ENCODE results near the gene RELT. TPM values are rescaled to one million over a fixed set of nuclear protein-coding genes. Genes with fewer than 3 reads are reported as not detected.

Gene RELT
- total RNA-seq, 1 experiment from 2014 or later, result 7.8 TPM

DNA sequence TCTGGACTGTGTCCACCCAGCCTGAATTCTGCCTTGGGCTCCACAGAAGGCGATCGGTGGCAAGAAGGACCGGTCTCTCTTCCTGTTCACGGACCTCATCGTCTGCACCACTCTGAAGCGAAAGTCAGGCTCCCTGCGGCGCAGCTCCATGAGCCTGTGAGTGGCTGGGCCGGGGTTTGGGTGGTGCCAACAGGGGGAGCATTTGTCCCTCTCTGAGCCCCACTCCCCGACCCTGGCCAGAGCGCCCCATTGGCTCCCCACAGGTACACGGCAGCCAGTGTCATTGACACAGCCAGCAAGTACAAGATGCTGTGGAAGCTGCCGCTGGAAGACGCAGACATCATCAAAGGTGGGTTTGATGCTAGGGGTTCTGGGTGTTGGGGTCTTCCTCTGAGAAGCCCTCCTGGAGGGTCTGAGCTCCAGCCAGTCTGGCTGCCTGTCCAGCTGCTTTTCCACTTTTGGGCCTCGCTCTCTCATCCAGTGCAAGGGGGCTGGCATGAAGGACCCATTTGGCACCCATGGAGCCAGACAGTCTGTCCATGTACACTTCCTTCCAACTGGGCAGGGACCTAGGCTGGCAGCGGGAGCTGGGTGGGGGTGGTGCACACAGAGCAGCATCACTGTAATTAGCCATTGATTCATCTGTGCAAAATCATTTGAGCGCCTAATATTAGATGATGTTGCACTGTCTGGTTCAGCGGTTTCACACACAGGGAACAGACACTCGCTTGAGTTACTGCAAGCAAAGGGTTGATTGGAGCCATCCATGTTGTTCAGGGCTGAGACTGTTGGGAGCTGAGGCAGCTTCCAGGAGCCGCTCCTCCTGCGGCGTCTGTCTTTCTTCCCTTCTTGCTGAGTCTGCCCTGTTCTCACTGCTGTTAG is 19.0 kb upstream of the RELT start:
- 0 out of 2 replicates have a peak, but pooled peaks cover 4% of the 10 kb centered on the region for H3K36me3 ChIP-seq (ENCODE audit: low read depth)
- no peaks in the 10 kb centered on the region for H3K79me2 ChIP-seq (ENCODE audit: low read depth)
- H3K9me2 ChIP-seq (ENCODE audit: insufficient read depth), result no peaks in the 10 kb centered on the region
- H3F3A ChIP-seq (ENCODE audit: insufficient read depth, low read depth), result no peaks in the 10 kb centered on the region
- H2AFZ ChIP-seq, result no peak overlapping the region
- BruUV-seq (replicated peaks), result no TSS peak
- ChIA-PET POLR2A (ENCODE audit: unreplicated experiment) (no interaction called here), CTCF (no interaction called here)
- intact Hi-C loops (cut with micrococcal nuclease; ENCODE audit: unreplicated experiment), result no loop called here
- H3K4me2 ChIP-seq, result no peak overlapping the region
- TF ChIP-seq EZH2 (IDR thresholded peaks at IDR 0.05; ENCODE audit: low read depth), result no peak
- TF ChIP-seq, protein P1, sequence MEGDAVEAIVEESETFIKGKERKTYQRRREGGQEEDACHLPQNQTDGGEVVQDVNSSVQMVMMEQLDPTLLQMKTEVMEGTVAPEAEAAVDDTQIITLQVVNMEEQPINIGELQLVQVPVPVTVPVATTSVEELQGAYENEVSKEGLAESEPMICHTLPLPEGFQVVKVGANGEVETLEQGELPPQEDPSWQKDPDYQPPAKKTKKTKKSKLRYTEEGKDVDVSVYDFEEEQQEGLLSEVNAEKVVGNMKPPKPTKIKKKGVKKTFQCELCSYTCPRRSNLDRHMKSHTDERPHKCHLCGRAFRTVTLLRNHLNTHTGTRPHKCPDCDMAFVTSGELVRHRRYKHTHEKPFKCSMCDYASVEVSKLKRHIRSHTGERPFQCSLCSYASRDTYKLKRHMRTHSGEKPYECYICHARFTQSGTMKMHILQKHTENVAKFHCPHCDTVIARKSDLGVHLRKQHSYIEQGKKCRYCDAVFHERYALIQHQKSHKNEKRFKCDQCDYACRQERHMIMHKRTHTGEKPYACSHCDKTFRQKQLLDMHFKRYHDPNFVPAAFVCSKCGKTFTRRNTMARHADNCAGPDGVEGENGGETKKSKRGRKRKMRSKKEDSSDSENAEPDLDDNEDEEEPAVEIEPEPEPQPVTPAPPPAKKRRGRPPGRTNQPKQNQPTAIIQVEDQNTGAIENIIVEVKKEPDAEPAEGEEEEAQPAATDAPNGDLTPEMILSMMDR (conservative IDR thresholded peaks at IDR 0.05), result no peak
- no peak overlapping the region for H3K4me3 ChIP-seq
- H4K20me1 ChIP-seq (ENCODE audit: insufficient read depth), result no peaks in the 10 kb centered on the region
- H3K27me3 ChIP-seq (ENCODE audit: insufficient read depth, low read depth), result no peaks in the 10 kb centered on the region
- H3K27ac ChIP-seq, result no peak overlapping the region
- no peaks in the 10 kb centered on the region for H3K4me1 ChIP-seq (replicated peaks; ENCODE audit: insufficient read depth)
- DNase-seq, result no peak
- no peaks in the 10 kb centered on the region for H3K9me3 ChIP-seq (ENCODE audit: insufficient read depth, low read depth)

DNA sequence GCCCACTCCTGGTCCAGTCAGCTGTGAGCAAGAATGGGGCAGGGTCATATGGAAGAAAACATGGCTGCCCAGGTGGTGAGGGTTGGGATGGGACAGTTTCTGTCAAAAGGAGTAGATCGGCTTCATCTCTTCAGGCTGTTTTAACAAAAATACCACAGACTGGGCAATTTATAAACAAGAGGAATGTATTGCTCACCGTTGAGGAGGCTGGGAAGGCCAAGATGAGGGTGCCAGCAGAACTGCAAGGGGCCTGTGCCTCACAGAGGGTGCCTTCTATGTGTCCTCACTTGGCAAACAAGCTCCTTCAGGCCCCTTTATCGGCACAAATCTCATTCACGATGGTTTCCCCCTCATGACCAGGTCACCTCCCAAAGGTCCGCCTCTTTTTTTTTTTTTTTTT is 18.1 kb upstream of the RELT start:
- Histone ChIP-seq H3F3A (ENCODE audit: insufficient read depth, low read depth) (no peaks in the 10 kb centered on the region), H4K20me1 (ENCODE audit: insufficient read depth) (no peaks in the 10 kb centered on the region), H2AFZ (no peak overlapping the region), H3K4me3 (no peak overlapping the region), H3K36me3 (ENCODE audit: low read depth) (0 out of 2 replicates have a peak, but pooled peaks cover 4% of the 10 kb centered on the region), H3K79me2 (ENCODE audit: low read depth) (no peaks in the 10 kb centered on the region), H3K4me1 (replicated peaks; ENCODE audit: insufficient read depth) (no peaks in the 10 kb centered on the region), H3K27ac (no peak overlapping the region), H3K4me2 (no peak overlapping the region), H3K9me3 (ENCODE audit: insufficient read depth, low read depth) (no peaks in the 10 kb centered on the region), H3K27me3 (ENCODE audit: insufficient read depth, low read depth) (no peaks in the 10 kb centered on the region), H3K9me2 (ENCODE audit: insufficient read depth) (no peaks in the 10 kb centered on the region)
- ChIA-PET POLR2A (ENCODE audit: unreplicated experiment) (no interaction called here), CTCF (interaction anchor here (0.6 kb wide), 1 partner anchor 532 kb away, joined by 3 read pairs; no protein-coding TSS in a partner anchor)
- intact Hi-C loops (cut with micrococcal nuclease; ENCODE audit: unreplicated experiment), result no loop called here
- DNase-seq, result no peak
- TF ChIP-seq, protein P1 (conservative IDR thresholded peaks at IDR 0.05), result no peak
- no peak for TF ChIP-seq EZH2 (IDR thresholded peaks at IDR 0.05; ENCODE audit: low read depth)
- no TSS peak for BruUV-seq (replicated peaks)

DNA sequence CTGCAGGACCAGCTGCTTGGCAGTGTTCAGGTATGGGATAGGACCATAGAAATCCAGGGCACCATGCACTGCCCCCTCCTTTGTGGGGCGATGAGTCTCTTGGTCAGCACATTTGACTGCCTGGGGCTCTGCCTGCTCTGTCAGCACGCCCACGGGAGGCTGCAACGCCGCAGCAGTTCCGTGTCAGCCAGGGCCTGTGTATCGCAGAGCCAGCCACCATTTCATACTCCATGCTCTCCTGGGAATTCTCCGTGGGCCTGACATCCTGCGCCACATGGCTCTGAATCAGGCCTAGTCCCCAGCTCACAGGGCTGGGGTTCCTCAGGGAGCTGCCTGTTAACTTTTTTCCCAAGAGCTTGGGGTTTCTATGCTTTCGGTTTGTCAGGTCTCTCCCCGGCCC is 16.9 kb upstream of the RELT start:
- no peak for DNase-seq
- Histone ChIP-seq H3K9me2 (ENCODE audit: insufficient read depth) (no peaks in the 10 kb centered on the region), H3K79me2 (ENCODE audit: low read depth) (no peaks in the 10 kb centered on the region), H3K4me2 (no peak overlapping the region), H3K27me3 (ENCODE audit: insufficient read depth, low read depth) (no peaks in the 10 kb centered on the region), H3K4me1 (replicated peaks; ENCODE audit: insufficient read depth) (no peaks in the 10 kb centered on the region), H3K27ac (no peak overlapping the region), H2AFZ (no peak overlapping the region), H3K4me3 (no peak overlapping the region), H3K9me3 (ENCODE audit: insufficient read depth, low read depth) (no peaks in the 10 kb centered on the region), H3F3A (ENCODE audit: insufficient read depth, low read depth) (no peaks in the 10 kb centered on the region), H4K20me1 (ENCODE audit: insufficient read depth) (no peaks in the 10 kb centered on the region), H3K36me3 (ENCODE audit: low read depth) (0 out of 2 replicates have a peak, but pooled peaks cover 4% of the 10 kb centered on the region)
- no TSS peak for BruUV-seq (replicated peaks)
- ChIA-PET POLR2A (ENCODE audit: unreplicated experiment) (interaction anchor here (0.6 kb wide), 1 partner anchor 259 kb away, joined by 13 read pairs; no protein-coding TSS in a partner anchor), CTCF (no interaction called here)
- intact Hi-C loops (cut with micrococcal nuclease; ENCODE audit: unreplicated experiment), result no loop called here
- TF ChIP-seq EZH2 (IDR thresholded peaks at IDR 0.05; ENCODE audit: low read depth), result no peak
- TF ChIP-seq, protein P1 (conservative IDR thresholded peaks at IDR 0.05), result no peak
